ENCODE measurements around the gene TAX1BP3.

DNA sequence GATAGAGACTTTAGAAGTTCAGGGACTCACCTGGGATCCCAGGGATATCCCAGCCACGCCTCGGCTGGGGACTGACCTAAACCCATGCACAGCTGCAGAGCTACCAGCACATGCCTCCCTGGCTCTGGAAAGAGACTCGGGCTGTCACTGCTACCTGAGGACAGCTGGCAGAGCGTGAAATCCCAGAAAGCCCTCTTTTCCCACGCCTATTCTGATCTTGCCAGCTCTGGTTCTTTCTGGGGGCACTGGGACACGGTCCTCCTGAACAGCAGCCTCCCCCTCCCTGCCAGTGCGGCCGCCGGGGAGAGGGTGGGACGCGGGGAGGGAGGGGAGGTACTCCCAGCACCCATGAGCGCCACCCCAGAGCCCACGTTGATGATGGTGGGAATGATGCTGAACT, 16.8 kb upstream of the TAX1BP3 start:
- TF ChIP-seq, protein P1, sequence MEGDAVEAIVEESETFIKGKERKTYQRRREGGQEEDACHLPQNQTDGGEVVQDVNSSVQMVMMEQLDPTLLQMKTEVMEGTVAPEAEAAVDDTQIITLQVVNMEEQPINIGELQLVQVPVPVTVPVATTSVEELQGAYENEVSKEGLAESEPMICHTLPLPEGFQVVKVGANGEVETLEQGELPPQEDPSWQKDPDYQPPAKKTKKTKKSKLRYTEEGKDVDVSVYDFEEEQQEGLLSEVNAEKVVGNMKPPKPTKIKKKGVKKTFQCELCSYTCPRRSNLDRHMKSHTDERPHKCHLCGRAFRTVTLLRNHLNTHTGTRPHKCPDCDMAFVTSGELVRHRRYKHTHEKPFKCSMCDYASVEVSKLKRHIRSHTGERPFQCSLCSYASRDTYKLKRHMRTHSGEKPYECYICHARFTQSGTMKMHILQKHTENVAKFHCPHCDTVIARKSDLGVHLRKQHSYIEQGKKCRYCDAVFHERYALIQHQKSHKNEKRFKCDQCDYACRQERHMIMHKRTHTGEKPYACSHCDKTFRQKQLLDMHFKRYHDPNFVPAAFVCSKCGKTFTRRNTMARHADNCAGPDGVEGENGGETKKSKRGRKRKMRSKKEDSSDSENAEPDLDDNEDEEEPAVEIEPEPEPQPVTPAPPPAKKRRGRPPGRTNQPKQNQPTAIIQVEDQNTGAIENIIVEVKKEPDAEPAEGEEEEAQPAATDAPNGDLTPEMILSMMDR (conservative IDR thresholded peaks at IDR 0.05; ENCODE audit: low read length) = no peak
- no peak for TF ChIP-seq EZH2phosphoT487 (IDR thresholded peaks at IDR 0.05; ENCODE audit: borderline replicate concordance, low read depth, low read length)

All from OCI-LY7 (cell line).